IPS-20b (cell line): ENCODE results near the gene A3GALT2.

Experiments
- H3K27ac ChIP-seq: one replicate; pipeline ENCODE4 v1.5.1; 2013; ENCODE audit warnings: low read length
- H3K27me3 ChIP-seq: 2 replicates; pipeline ENCODE4 v1.6.1; 2013; ENCODE audit warnings: mild to moderate bottlenecking, low read length, inconsistent platforms; ENCODE audit not compliant: insufficient read depth
- H3K36me3 ChIP-seq: 2 replicates; pipeline ENCODE4 v1.6.1; 2013; ENCODE audit warnings: low read depth, mild to moderate bottlenecking, inconsistent platforms, low read length, moderate library complexity; ENCODE audit not compliant: insufficient read depth
- H3K4me1 ChIP-seq: 2 replicates; pipeline ENCODE4 v1.6.1; 2013; ENCODE audit warnings: mild to moderate bottlenecking, control low read depth, inconsistent platforms, low read length, moderate library complexity; ENCODE audit not compliant: insufficient read depth
- H3K4me3 ChIP-seq: 2 replicates; pipeline ENCODE4 v1.5.1; 2013; ENCODE audit warnings: mild to moderate bottlenecking, low read length, inconsistent platforms
- H3K9ac ChIP-seq: 2 replicates; pipeline ENCODE4 v1.6.1; 2013; ENCODE audit warnings: low read depth, mild to moderate bottlenecking, inconsistent platforms, low read length, moderate library complexity
- H3K9me3 ChIP-seq: 2 replicates; pipeline ENCODE4 v1.6.1; 2013; ENCODE audit warnings: mild to moderate bottlenecking, low read depth, low read length, inconsistent platforms; ENCODE audit not compliant: insufficient read depth

Gene A3GALT2

GRCh38 chr1:33284049-33284448 lies 36.8 kb downstream of the A3GALT2 start:
- Histone ChIP-seq H3K9ac (no peak overlapping the region), H3K36me3 (peaks cover 57% of the 10 kb centered on the region), H3K9me3 (no peaks in the 10 kb centered on the region), H3K4me1 (no peaks in the 10 kb centered on the region), H3K4me3 (no peak overlapping the region), H3K27me3 (no peaks in the 10 kb centered on the region), H3K27ac (no peak overlapping the region)

DNA sequence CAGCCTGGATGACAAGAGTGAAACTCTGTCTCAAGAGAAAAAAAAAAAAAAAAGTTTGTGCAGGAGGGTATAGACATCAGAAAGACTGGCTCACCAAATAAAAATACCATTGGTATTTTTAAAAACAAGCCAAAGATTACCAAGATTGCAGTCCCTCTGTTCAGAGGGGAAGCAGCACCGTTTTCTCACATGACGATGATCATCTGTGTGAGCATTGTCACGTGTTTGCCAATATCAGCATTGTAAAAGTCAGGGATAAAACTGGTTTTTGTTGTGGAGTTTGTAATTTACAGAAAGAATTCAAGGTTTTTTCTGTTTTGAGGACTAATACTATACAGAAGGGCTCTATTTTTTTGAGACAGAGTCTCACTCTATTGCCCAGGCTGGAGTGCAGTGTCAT lies 38.1 kb downstream of the A3GALT2 start:
- Histone ChIP-seq H3K27ac (no peak overlapping the region), H3K36me3 (peaks cover 66% of the 10 kb centered on the region), H3K9me3 (no peaks in the 10 kb centered on the region), H3K27me3 (no peaks in the 10 kb centered on the region), H3K4me3 (no peak overlapping the region), H3K4me1 (no peaks in the 10 kb centered on the region), H3K9ac (no peak overlapping the region)

DNA sequence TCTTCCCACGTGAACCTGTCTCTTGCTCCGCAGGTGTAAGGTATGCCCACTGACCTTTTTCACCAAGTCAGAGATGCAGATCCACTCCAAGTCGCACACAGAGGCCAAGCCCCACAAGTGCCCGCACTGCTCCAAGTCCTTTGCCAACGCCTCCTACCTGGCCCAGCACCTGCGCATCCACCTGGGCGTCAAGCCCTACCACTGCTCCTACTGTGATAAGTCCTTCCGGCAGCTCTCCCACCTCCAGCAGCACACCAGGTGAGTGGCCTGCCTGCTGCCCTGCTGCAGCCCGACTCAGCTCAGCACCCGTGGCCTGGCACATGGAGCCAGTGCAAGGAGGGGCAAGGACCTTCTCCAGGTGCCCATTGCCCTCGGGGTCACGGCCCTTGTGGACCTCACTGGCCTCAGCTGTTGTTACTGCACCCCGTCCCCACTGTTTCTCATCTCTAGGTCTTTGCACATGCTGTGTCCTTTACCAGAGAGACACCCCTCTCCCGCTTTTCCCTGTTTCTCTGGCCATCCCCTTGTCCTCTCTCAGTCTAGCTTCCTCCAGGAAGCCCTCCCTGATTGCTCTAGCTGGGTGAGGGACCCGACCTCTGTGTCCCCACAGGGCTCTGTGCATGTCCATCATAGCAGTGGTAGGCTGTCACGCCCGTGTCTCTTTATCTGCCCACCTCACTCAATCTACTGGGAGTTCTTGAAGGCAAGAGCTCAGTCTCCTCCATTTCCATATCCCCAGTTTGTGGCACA lies 39.2 kb downstream of the A3GALT2 start:
- no peaks in the 10 kb centered on the region for H3K27me3 ChIP-seq
- H3K36me3 ChIP-seq, result peaks cover 72% of the 10 kb centered on the region

GRCh38 chr1:33280091-33280661 lies 40.7 kb downstream of the A3GALT2 start:
- Histone ChIP-seq H3K27me3 (no peaks in the 10 kb centered on the region), H3K4me3 (no peak overlapping the region), H3K9me3 (no peaks in the 10 kb centered on the region), H3K9ac (no peak overlapping the region), H3K36me3 (peaks cover 67% of the 10 kb centered on the region), H3K27ac (no peak overlapping the region), H3K4me1 (no peaks in the 10 kb centered on the region)

More for the DNA sequence above, 39.2 kb downstream of the A3GALT2 start:
- Histone ChIP-seq H3K27ac (no peak overlapping the region), H3K4me1 (no peaks in the 10 kb centered on the region), H3K4me3 (no peak overlapping the region), H3K9ac (no peak overlapping the region), H3K9me3 (no peaks in the 10 kb centered on the region)

- Histone ChIP-seq H3K9ac (no peak overlapping the region), H3K27ac (no peak overlapping the region), H3K4me3 (no peak overlapping the region), H3K27me3 (no peaks in the 10 kb centered on the region), H3K9me3 (no peaks in the 10 kb centered on the region), H3K36me3 (peaks cover 43% of the 10 kb centered on the region), H3K4me1 (no peaks in the 10 kb centered on the region)
These were observed 43.3 kb downstream of the A3GALT2 start for GRCh38 chr1:33277488-33278084.

GRCh38 chr1:33276573-33277298 lies 44.2 kb downstream of the A3GALT2 start:
- Histone ChIP-seq H3K27ac (no peak overlapping the region), H3K27me3 (no peaks in the 10 kb centered on the region)

DNA sequence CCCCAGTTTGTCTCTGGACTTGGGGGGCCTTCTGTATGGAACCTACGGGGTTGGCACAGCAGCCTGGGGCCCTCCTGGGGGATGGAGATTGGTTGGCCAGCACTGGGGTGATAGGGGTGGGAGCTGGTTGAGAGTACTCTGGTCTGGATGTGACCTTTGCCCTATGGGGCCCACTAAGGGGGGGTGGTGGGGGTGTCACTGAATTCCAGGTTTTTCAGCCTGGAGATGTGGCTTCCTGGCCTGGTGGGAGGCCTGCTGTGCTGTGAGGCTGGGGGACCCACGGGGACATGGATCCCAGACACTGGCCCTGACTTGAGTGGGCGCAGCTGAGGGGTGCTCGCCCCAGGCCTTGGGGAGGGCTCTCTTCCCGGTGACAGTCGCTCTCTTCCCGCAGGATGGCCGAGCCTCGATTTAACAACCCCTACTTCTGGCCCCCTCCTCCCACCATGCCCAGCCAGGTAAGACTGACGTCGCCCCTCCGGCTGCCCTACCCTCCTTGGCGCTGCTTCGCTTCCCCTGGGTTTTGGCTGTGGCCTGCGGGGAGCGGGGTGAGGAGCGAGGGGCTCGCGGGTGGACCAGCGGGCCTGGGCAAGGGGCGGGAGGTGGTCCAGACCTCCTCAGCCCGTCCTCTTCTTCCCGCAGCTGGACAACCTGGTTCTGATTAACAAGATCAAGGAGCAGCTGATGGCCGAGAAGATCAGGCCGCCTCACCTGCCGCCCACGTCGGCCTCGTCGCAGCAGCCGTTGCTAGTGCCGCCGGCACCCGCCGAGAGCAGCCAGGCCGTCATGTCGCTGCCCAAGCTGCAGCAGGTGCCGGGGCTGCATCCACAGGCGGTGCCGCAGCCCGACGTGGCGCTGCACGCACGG lies 45.0 kb downstream of the A3GALT2 start:
- no peaks in the 10 kb centered on the region for H3K27me3 ChIP-seq
- no peak overlapping the region for H3K27ac ChIP-seq
- H3K9me3 ChIP-seq, result no peaks in the 10 kb centered on the region
- no peak overlapping the region for H3K9ac ChIP-seq
- no peak overlapping the region for H3K4me3 ChIP-seq
- H3K36me3 ChIP-seq, result peaks cover 29% of the 10 kb centered on the region
- no peaks in the 10 kb centered on the region for H3K4me1 ChIP-seq

More at GRCh38 chr1:33276573-33277298, 44.2 kb downstream of the A3GALT2 start:
- Histone ChIP-seq H3K4me3 (no peak overlapping the region), H3K4me1 (no peaks in the 10 kb centered on the region), H3K36me3 (peaks cover 37% of the 10 kb centered on the region), H3K9me3 (no peaks in the 10 kb centered on the region), H3K9ac (no peak overlapping the region)

GRCh38 chr1:33275195-33275594 lies 45.7 kb downstream of the A3GALT2 start:
- Histone ChIP-seq H3K27ac (no peak overlapping the region), H3K36me3 (peaks cover 32% of the 10 kb centered on the region), H3K27me3 (no peaks in the 10 kb centered on the region), H3K9me3 (no peaks in the 10 kb centered on the region), H3K4me3 (no peak overlapping the region), H3K9ac (no peak overlapping the region), H3K4me1 (no peaks in the 10 kb centered on the region)

DNA sequence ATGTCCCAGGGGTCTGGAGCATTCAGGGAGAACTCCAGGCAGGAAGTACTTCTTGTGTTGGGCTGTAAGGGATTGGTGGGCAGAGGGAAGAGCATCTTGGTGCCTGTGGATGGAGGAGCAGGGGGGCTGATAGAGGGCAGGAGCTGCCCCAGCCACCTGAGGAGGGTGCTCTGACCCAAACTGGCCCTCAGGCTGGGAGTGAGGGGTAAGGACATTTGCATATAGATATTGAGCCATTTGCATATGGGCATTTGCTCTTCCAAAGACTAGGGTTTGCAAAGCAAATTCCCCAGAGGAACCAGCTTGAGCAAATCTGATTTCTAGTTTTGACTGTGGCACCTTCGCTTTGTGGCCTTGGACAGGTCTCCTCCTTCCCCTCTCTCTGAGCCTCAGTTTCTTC lies 46.5 kb downstream of the A3GALT2 start:
- H3K9ac ChIP-seq, result no peak overlapping the region
- no peak overlapping the region for H3K27ac ChIP-seq

DNA sequence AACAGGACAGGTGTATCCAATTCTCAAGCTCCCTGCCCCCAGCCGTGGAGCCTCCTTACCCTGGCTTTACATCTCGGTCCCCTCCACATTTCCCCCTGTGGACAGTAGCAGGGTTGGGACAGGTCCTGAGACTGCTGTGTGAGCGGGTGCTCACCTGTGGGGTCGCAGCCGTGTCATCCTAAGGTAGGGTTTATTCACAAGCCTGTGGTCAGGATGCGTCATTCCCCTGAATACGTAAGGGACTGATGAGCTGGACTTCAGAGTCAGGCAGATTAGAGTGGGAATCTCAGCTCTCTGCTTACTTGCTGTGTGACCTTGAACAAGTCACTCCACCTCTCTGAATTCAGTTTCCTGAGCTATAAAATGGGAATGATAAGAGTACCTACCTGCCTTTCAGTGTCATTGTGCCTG lies 46.9 kb downstream of the A3GALT2 start:
- H3K9me3 ChIP-seq, result no peaks in the 10 kb centered on the region
- H3K27ac ChIP-seq, result no peak overlapping the region
- peaks cover 32% of the 10 kb centered on the region for H3K36me3 ChIP-seq
- no peaks in the 10 kb centered on the region for H3K4me1 ChIP-seq
- no peak overlapping the region for H3K4me3 ChIP-seq
- no peak overlapping the region for H3K9ac ChIP-seq
- no peaks in the 10 kb centered on the region for H3K27me3 ChIP-seq

More for the DNA sequence above, 46.5 kb downstream of the A3GALT2 start:
- Histone ChIP-seq H3K4me1 (no peaks in the 10 kb centered on the region), H3K4me3 (no peak overlapping the region), H3K36me3 (peaks cover 33% of the 10 kb centered on the region), H3K27me3 (no peaks in the 10 kb centered on the region), H3K9me3 (no peaks in the 10 kb centered on the region)

DNA sequence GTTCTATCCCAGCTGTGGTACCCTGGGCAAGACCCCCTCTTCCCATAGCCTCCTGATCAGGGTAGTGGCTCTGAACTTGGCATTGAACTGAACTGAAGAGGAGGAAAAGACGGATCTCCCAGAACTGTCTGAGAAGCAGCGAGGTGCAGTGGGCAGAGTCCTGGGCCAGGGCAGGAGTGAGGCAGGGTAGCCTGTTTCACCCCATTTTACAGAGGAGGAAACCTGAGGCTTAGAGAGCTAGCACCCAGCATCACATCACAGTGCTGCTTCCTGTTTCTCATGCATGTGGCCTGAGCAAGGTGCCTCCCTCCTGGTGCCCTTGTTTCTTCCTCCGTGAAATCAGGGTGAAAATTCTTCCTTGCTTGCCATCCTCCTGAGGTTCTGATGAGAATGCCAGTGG lies 47.5 kb downstream of the A3GALT2 start:
- Histone ChIP-seq H3K9ac (no peak overlapping the region), H3K27ac (no peak overlapping the region), H3K4me1 (no peaks in the 10 kb centered on the region), H3K36me3 (peaks cover 28% of the 10 kb centered on the region), H3K9me3 (no peaks in the 10 kb centered on the region), H3K4me3 (no peak overlapping the region), H3K27me3 (no peaks in the 10 kb centered on the region)
